ENCODE data around the gene SLC6A19. TPM values are rescaled to one million over a fixed set of nuclear protein-coding genes. Genes with fewer than 3 reads are reported as not detected.
"Not testable (repeated sequence)": the region's sequence is repeated elsewhere in the genome, so short reads cannot be mapped to it uniquely, and the experiment has no call there.

SLC6A19 gene
- polyA plus RNA-seq, 1 donor, result 295 TPM

DNA sequence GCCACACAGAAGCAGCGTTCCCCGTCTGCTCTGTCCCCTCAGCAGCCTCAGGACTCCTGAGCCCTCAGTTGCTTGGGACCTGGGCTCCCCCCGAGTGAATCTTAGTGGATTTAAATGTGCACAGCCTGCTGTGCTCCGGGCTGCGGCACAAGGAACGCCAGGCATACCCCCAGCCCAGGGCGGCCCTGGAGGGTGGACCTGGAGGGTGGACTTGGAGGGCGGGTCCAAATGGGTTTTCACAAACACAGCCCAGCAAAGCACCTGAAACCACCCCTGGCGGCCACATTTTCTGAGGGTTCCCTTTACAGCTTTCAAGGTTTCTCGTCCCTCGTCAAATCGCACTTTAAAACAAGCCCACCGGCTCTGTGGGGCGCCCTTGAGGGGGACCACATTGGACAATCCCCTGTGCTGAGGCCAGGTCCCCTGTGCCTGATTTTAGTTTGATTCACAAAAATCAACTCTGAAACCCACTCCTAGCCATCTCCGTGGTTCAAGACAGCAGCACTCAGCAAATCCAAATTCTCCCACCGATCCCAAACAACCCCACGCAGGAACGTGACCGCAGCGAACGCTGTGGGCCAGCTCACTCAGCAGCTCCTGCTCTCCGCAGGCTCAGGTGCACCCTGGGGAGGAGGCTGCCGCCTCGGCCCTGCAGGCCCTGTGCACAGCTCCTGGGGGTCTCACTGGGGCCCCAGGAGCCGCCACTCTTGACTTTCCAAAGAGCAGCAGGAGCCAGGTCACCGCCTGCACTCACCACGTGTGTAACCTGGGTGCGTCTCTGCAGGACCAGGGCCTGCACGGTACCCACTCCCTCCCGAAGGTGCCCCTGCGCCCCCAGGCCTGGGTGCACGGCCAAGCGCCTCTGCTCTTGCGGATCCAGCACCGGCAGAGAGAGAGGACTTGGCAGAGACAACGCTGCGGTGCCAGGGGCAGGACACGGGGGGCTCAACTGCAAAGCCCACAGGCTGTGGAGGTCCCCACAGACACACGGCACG lies 64.4 kb downstream of the SLC6A19 start:
- no peak for DNase-seq
- peaks cover 19% of the 10 kb centered on the region for H3K9me3 ChIP-seq (ENCODE audit: control insufficient read depth, low read depth, low read length)
- H3K27ac ChIP-seq (ENCODE audit: low read length), result no peak overlapping the region
- no peak overlapping the region for H3K4me3 ChIP-seq (ENCODE audit: low read length)
- WGBS (ENCODE audit: insufficient coverage, low lambda C conversion rate), result no CpG with 5 or more reads among the region's 40 CpGs
- no peaks in the 10 kb centered on the region for H3K4me1 ChIP-seq (ENCODE audit: control insufficient read depth, insufficient read depth, low read length)
- no peaks in the 10 kb centered on the region for H3K27me3 ChIP-seq (ENCODE audit: control insufficient read depth, insufficient read depth, low read length)
- no peaks in the 10 kb centered on the region for H3K36me3 ChIP-seq (ENCODE audit: control insufficient read depth, insufficient read depth, low read length)

DNA sequence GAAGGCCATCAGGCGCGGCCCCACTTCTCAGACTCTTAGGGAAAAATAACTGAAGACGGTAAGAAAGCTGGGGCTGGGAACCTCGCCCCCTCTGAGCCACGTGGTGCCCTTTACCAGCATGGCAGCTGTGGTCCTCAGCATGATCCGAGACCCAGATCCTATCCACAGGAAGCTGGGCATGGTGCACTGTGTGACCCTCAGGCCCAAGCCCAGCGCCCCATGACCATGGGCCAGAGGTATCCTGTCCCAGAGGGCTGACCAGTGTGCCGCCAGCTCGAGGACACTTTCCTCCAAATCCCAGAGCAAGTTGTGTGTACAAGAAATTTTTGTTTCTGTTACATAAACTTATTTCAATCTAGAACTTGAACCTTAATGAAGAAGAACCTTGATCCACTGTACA lies 65.4 kb downstream of the SLC6A19 start:
- Histone ChIP-seq H3K36me3 (ENCODE audit: control insufficient read depth, insufficient read depth, low read length) (no peaks in the 10 kb centered on the region), H3K4me3 (ENCODE audit: low read length) (no peak overlapping the region), H3K27me3 (ENCODE audit: control insufficient read depth, insufficient read depth, low read length) (no peaks in the 10 kb centered on the region), H3K27ac (ENCODE audit: low read length) (no peak overlapping the region), H3K4me1 (ENCODE audit: control insufficient read depth, insufficient read depth, low read length) (no peaks in the 10 kb centered on the region), H3K9me3 (ENCODE audit: control insufficient read depth, low read depth, low read length) (peaks cover 15% of the 10 kb centered on the region)
- no CpG with 5 or more reads among the region's 9 CpGs for WGBS (ENCODE audit: insufficient coverage, low lambda C conversion rate)
- no peak for DNase-seq

DNA sequence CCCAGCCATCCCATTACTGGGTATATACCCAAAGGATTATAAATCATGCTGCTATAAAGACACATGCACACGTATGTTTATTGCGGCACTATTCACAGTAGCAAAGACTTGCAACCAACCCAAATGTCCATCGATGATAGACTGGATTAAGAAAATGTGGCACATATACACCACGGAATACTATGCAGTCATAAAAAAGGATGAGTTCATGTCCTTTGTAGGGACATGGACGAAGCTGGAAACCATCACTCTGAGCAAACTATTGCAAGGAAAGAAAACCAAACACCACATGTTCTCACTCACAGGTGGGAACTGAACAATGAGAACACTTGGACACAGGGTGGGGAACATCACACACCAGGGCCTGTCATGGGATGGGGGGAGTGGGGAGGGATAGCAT lies 66.1 kb downstream of the SLC6A19 start:
- not testable (repeated sequence) for H3K36me3 ChIP-seq (ENCODE audit: control insufficient read depth, insufficient read depth, low read length); DNase-seq; H3K4me3 ChIP-seq (ENCODE audit: low read length); H3K4me1 ChIP-seq (ENCODE audit: control insufficient read depth, insufficient read depth, low read length); H3K27ac ChIP-seq (ENCODE audit: low read length); H3K27me3 ChIP-seq (ENCODE audit: control insufficient read depth, insufficient read depth, low read length)
- H3K9me3 ChIP-seq (ENCODE audit: control insufficient read depth, low read depth, low read length), result peaks cover 19% of the 10 kb centered on the region
- WGBS (ENCODE audit: insufficient coverage, low lambda C conversion rate), result no CpG with 5 or more reads among the region's 5 CpGs

DNA sequence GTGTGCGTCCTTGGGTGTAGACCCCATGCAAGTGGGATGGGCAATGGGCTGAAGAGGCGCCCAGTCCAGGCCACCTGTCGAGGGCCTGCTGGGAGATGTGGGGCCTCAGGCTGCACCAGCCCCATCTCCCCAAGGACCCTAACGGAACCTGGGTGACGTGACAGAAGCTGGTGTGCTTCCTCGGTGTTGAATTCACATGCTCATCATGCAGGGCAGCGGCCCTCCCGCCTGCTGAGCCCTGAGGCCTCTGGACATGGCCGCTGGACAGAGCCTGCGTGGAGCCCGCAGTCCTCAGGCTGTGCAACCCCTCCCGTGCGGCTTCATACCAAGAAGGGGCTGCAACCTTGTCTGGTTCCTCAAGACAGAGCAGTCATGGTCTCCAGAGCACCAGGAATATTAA lies 66.7 kb downstream of the SLC6A19 start:
- Histone ChIP-seq H3K27ac (ENCODE audit: low read length) (no peak overlapping the region), H3K27me3 (ENCODE audit: control insufficient read depth, insufficient read depth, low read length) (no peaks in the 10 kb centered on the region), H3K4me3 (ENCODE audit: low read length) (no peak overlapping the region), H3K4me1 (ENCODE audit: control insufficient read depth, insufficient read depth, low read length) (no peaks in the 10 kb centered on the region), H3K36me3 (ENCODE audit: control insufficient read depth, insufficient read depth, low read length) (no peaks in the 10 kb centered on the region), H3K9me3 (ENCODE audit: control insufficient read depth, low read depth, low read length) (peaks cover 16% of the 10 kb centered on the region)
- DNase-seq, result no peak
- no CpG with 5 or more reads among the region's 13 CpGs for WGBS (ENCODE audit: insufficient coverage, low lambda C conversion rate)

DNA sequence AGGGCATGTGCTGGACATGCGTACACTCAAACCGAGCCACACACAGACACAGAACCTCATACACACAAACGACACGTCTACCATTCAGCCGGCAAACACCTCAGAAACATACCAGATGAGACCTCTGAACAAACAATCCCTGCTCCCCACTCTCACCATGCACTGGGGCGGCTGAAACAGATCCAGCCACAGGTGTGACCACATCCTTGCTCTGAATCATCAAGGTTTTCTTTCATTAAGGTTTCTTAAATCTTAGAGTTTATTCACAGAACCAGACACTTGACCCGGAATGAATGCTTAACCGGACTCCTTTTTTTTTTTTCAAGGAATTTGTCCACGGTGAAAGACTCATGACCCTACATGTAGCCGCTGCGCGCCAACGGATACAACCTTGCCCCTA lies 67.3 kb downstream of the SLC6A19 start:
- Histone ChIP-seq H3K27ac (ENCODE audit: low read length) (no peak overlapping the region), H3K4me3 (ENCODE audit: low read length) (no peak overlapping the region), H3K36me3 (ENCODE audit: control insufficient read depth, insufficient read depth, low read length) (no peaks in the 10 kb centered on the region), H3K9me3 (ENCODE audit: control insufficient read depth, low read depth, low read length) (peaks cover 16% of the 10 kb centered on the region), H3K4me1 (ENCODE audit: control insufficient read depth, insufficient read depth, low read length) (no peaks in the 10 kb centered on the region), H3K27me3 (ENCODE audit: control insufficient read depth, insufficient read depth, low read length) (no peaks in the 10 kb centered on the region)
- DNase-seq, result no peak
- WGBS (ENCODE audit: insufficient coverage, low lambda C conversion rate), result 100% methylated on average over 3 of the region's 13 CpGs

DNA sequence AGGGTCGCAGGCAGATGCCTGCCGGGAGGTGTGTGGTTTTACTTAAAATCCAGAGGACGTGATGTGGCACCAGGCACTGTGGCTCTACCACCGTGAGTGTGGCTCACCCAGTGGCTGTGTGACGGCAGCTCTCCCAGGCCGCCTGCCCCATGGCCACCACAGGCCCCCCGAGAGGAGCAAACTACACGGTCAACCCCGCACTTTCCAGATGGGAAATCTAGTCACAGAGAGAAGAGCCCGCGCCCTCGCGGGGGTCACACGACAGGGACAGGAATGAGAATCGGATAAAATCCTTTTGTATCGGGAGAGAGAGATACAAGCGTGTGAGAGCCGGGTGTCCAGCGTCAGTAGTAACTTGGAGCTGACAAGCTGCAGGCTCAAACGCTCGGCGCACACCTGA lies 69.0 kb downstream of the SLC6A19 start:
- no peaks in the 10 kb centered on the region for H3K27me3 ChIP-seq (ENCODE audit: control insufficient read depth, insufficient read depth, low read length)
- H3K4me1 ChIP-seq (ENCODE audit: control insufficient read depth, insufficient read depth, low read length), result peaks cover 1% of the 10 kb centered on the region
- no peak for DNase-seq
- WGBS (ENCODE audit: insufficient coverage, low lambda C conversion rate), result no CpG with 5 or more reads among the region's 22 CpGs
- no peaks in the 10 kb centered on the region for H3K36me3 ChIP-seq (ENCODE audit: control insufficient read depth, insufficient read depth, low read length)
- no peak overlapping the region for H3K4me3 ChIP-seq (ENCODE audit: low read length)
- no peak overlapping the region for H3K27ac ChIP-seq (ENCODE audit: low read length)
- peaks cover 10% of the 10 kb centered on the region for H3K9me3 ChIP-seq (ENCODE audit: control insufficient read depth, low read depth, low read length)

DNA sequence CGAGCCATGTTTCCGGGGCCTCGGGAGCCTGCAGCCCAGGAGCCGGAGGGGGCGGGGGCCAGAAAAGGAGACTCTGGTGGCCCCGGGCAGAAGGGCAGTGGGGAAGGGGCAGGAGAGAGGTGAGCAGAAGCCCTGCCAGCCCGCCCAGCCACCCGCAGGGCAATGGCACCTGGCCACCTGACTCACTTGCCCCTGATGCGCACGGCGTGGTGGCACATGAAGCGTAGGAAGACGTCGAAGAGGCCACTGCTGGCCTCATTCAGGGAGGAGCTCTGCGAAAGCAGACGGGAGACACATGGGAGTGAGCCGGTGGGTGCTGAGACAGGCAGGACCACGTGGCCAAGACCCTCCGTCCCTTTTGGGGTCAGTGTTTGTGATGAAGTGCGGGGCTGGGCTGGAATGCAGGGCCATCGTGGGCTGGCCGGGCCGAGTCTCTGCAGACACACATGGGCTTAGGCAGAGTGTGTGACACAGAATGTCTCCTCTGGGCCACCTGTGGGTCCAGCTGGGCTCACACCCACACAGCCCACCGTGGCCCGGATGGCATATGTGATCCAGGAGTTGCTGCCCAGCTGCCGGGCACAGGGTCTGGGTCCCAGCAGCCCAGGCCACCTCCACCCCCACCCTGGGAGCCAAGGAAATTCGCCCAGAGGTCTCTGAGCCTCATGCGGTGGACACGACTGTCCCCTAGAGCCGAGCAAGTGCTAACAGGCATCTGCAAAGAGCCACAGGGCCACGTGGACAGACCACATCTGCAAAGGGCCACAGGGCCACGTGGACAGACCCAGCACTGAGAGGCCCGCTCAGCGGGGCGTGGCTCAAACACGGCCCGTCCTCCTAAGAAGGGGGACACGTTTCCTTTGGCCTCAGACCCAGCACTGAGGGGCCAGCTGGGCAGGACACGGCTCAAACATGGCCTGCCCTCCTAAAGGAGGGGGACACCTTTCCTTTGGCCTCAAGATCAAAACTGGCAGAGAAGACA lies 69.8 kb downstream of the SLC6A19 start:
- no peak overlapping the region for H3K27ac ChIP-seq (ENCODE audit: low read length)
- no CpG with 5 or more reads among the region's 39 CpGs for WGBS (ENCODE audit: insufficient coverage, low lambda C conversion rate)
- H3K4me1 ChIP-seq (ENCODE audit: control insufficient read depth, insufficient read depth, low read length), result peaks cover 3% of the 10 kb centered on the region
- H3K27me3 ChIP-seq (ENCODE audit: control insufficient read depth, insufficient read depth, low read length), result no peaks in the 10 kb centered on the region
- H3K4me3 ChIP-seq (ENCODE audit: low read length), result no peak overlapping the region
- no peaks in the 10 kb centered on the region for H3K36me3 ChIP-seq (ENCODE audit: control insufficient read depth, insufficient read depth, low read length)
- DNase-seq, result no peak
- H3K9me3 ChIP-seq (ENCODE audit: control insufficient read depth, low read depth, low read length), result peaks cover 15% of the 10 kb centered on the region

DNA sequence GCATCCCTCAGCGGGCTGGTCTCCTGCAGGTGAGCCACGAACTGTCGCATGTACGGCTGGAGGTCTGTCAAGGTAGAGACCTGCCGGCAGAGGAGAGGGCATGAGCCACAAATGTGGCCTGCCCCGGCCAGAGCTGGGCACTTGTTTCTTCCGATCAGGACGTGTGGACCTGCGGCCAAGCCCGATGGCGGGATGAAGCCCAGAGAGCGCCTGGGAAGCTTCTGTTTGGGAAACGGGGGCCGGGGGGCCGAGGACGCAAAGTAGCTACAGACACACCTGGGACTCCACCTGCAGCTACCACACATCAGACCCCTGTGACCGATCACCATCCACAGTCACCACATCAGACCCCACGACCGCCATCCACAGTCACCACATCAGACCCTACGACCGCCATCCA lies 70.8 kb downstream of the SLC6A19 start:
- Histone ChIP-seq H3K4me3 (ENCODE audit: low read length) (no peak overlapping the region), H3K9me3 (ENCODE audit: control insufficient read depth, low read depth, low read length) (peaks cover 21% of the 10 kb centered on the region), H3K36me3 (ENCODE audit: control insufficient read depth, insufficient read depth, low read length) (no peaks in the 10 kb centered on the region), H3K27me3 (ENCODE audit: control insufficient read depth, insufficient read depth, low read length) (no peaks in the 10 kb centered on the region), H3K4me1 (ENCODE audit: control insufficient read depth, insufficient read depth, low read length) (peaks cover 3% of the 10 kb centered on the region), H3K27ac (ENCODE audit: low read length) (no peak overlapping the region)
- WGBS (ENCODE audit: insufficient coverage, low lambda C conversion rate), result no CpG with 5 or more reads among the region's 21 CpGs
- DNase-seq, result no peak

DNA sequence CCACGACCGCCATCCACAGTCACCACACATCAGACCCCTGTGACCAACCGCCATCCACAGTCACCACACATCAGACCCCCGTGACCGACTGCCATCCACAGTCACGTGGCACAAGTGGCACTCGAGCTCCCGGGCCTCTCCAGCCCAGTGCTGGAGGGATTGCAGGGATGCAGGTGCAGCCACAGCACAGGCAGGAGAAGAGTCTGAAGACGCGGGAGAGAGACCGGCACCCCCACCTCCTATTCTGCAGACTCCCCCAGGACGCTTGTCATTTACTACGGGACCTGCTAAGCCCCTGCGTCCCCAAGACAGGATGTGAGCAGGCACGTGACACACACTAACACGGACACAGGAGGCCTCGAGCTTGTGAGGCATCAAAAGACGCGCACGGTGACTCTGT lies 72.3 kb downstream of the SLC6A19 start:
- no CpG with 5 or more reads among the region's 20 CpGs for WGBS (ENCODE audit: insufficient coverage, low lambda C conversion rate)
- H3K4me3 ChIP-seq (ENCODE audit: low read length), result no peak overlapping the region
- DNase-seq, result no peak
- H3K36me3 ChIP-seq (ENCODE audit: control insufficient read depth, insufficient read depth, low read length), result no peaks in the 10 kb centered on the region
- H3K4me1 ChIP-seq (ENCODE audit: control insufficient read depth, insufficient read depth, low read length), result peaks cover 3% of the 10 kb centered on the region
- no peaks in the 10 kb centered on the region for H3K27me3 ChIP-seq (ENCODE audit: control insufficient read depth, insufficient read depth, low read length)
- no peak overlapping the region for H3K27ac ChIP-seq (ENCODE audit: low read length)
- peaks cover 35% of the 10 kb centered on the region for H3K9me3 ChIP-seq (ENCODE audit: control insufficient read depth, low read depth, low read length)

DNA sequence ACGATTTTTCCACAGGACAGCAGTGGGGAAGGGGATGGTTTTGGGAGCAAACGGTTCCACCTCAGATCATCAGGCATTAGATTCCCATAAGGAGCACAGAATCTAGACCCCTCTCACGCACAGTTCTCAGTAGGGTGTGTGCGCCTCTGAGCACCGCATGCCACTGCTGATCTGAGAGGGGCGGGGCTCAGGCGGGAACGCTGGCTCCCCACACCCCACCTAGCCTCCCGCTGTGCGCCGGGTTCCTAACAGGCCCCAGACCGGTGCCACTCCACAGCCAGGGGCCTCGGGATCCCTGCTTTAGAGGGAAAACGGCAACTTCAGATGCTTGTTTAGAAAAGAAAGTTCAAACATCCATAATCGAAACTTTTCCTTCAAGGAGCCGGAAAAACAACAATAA lies 73.1 kb downstream of the SLC6A19 start:
- no peaks in the 10 kb centered on the region for H3K36me3 ChIP-seq (ENCODE audit: control insufficient read depth, insufficient read depth, low read length)
- no peak overlapping the region for H3K4me3 ChIP-seq (ENCODE audit: low read length)
- H3K9me3 ChIP-seq (ENCODE audit: control insufficient read depth, low read depth, low read length), result peaks cover 42% of the 10 kb centered on the region
- H3K27me3 ChIP-seq (ENCODE audit: control insufficient read depth, insufficient read depth, low read length), result no peaks in the 10 kb centered on the region
- no peak overlapping the region for H3K27ac ChIP-seq (ENCODE audit: low read length)
- no peak for DNase-seq
- peaks cover 3% of the 10 kb centered on the region for H3K4me1 ChIP-seq (ENCODE audit: control insufficient read depth, insufficient read depth, low read length)
- WGBS (ENCODE audit: insufficient coverage, low lambda C conversion rate), result 93% methylated on average over 5 of the region's 16 CpGs

Data from large intestine (tissue), 3 donors.